HepG2 (cell line): ENCODE measurements around the gene SLC38A2. TPM values are rescaled to one million over a fixed set of nuclear protein-coding genes. Genes with fewer than 3 reads are reported as not detected.
A peak's percentile ranks its signal among the peaks of the same experiment; 100 is the strongest.

Experiments
- ATAC-seq: fragments of 200-7000 bp; cut with Tn5 transposase; 3 replicates; pipeline ENCODE4 v1.9.1; 2020; ENCODE audit warnings: mild to moderate bottlenecking, moderate library complexity
- BruUV-seq: library from RNA; stranded (reverse); fragments of 400-500 nt; replicated peaks from 2 replicates; lab custom pipeline; 2021; lab: Mats Ljungman, UMichigan
- CTCF ChIA-PET: fragments of 300-600 bp; formaldehyde crosslinking; extraction: SDS; loops from one replicate; lab custom pipeline; 2021; ENCODE audit warnings: low total read pairs, inconsistent platforms, low intra/inter-chr PET ratio; lab: Yijun Ruan, JAX
- POLR2A ChIA-PET: fragments of 350-600 bp; sonication (Branson Sonifier 250); formaldehyde crosslinking; loops from one replicate; lab custom pipeline; 2020; ENCODE audit warnings: antibody characterized with exemption, inconsistent platforms; lab: Yijun Ruan, JAX
- DNase-seq: peaks from one replicate; pipeline ENCODE4 v3.0.0-alpha.2; 2015; ENCODE audit warnings: low spot score
- FAIRE-seq: peaks from 3 replicates; lab custom pipeline; 2011; peaks lifted over from hg19 to GRCh38; lab: Jason Lieb, UNC
- H2AFZ ChIP-seq: one replicate; pipeline ENCODE4 v1.6.1; 2011; ENCODE audit warnings: low read length, inconsistent platforms
- H3K27ac ChIP-seq: fragments of 300-600 bp; 3 replicates; pipeline ENCODE4 v1.8.0; 2011; ENCODE audit warnings: mixed run types, mild to moderate bottlenecking, mixed read lengths, low read length, inconsistent platforms; ENCODE audit not compliant: insufficient read depth; ENCODE audit errors: extremely low read length
- H3K27me3 ChIP-seq, 2 experiments: fragments of 200-600 bp in 1 of 2; 2 replicates in 1 of 2; 3 replicates in 1 of 2; pipeline versions ENCODE4 v1.6.0 to v1.8.0; 2011; ENCODE audit warnings: low read length in 2 of 2, mild to moderate bottlenecking in 2 of 2, moderate library complexity in 2 of 2, inconsistent platforms in 1 of 2; ENCODE audit not compliant: insufficient read depth in 2 of 2, control insufficient read depth in 1 of 2
- H3K36me3 ChIP-seq, 2 experiments: fragments of 200-600 bp in 1 of 2; replicated peaks in 1 of 2; 2 replicates in 1 of 2; 3 replicates in 1 of 2; pipeline versions ENCODE4 v1.5.1 to v1.8.0; 2011; ENCODE audit warnings: low read length in 2 of 2, inconsistent platforms in 1 of 2; ENCODE audit not compliant: insufficient read depth in 2 of 2, control insufficient read depth in 1 of 2
- H3K4me1 ChIP-seq: 2 replicates; pipeline ENCODE4 v1.5.1; 2012; ENCODE audit warnings: low read length, inconsistent platforms; ENCODE audit not compliant: insufficient read depth
- H3K4me2 ChIP-seq: 2 replicates; pipeline ENCODE4 v1.6.0; 2011; ENCODE audit warnings: low read depth, low read length, inconsistent platforms
- H3K4me3 ChIP-seq, 3 experiments: fragments of 200-600 bp in 1 of 3; sonication (generic), shearing (Covaris generic) in 1 of 3; replicated peaks in 1 of 3; 2 replicates each; pipeline ENCODE4 v1.5.1; 2011 to 2016; ENCODE audit warnings: low read length in 3 of 3, inconsistent platforms in 2 of 3, low read depth in 2 of 3, mild to moderate bottlenecking in 2 of 3, control low read depth in 1 of 3, mixed read lengths in 1 of 3; ENCODE audit not compliant: insufficient read depth in 1 of 3
- H3K79me2 ChIP-seq: one replicate; pipeline ENCODE4 v1.6.1; 2011; ENCODE audit warnings: low read length, inconsistent platforms; ENCODE audit not compliant: insufficient read depth
- H3K9ac ChIP-seq: 2 replicates; pipeline ENCODE4 v1.6.0; 2011; ENCODE audit warnings: mild to moderate bottlenecking, low read depth, low read length, inconsistent platforms; ENCODE audit not compliant: insufficient read depth
- H3K9me3 ChIP-seq: 2 replicates; pipeline ENCODE4 v1.5.1; 2012; ENCODE audit warnings: mild to moderate bottlenecking, low read length
- H4K20me1 ChIP-seq: 2 replicates; pipeline ENCODE4 v1.6.0; 2011; ENCODE audit warnings: inconsistent platforms, mild to moderate bottlenecking, low read length, moderate library complexity; ENCODE audit not compliant: insufficient read depth
- HMG20A ChIP-seq: IDR thresholded peaks from 2 replicates; pipeline ENCODE4 v1.6.1; 2016; ENCODE audit warnings: borderline replicate concordance
- MAFF ChIP-seq: IDR thresholded peaks from 2 replicates; pipeline ENCODE4 v1.6.1; 2011; ENCODE audit warnings: low read depth, low read length, improper control_type of control experiment
- MAFK ChIP-seq, 2 experiments: IDR thresholded peaks in 1 of 2; conservative IDR thresholded peaks in 1 of 2; 2 replicates each; pipeline ENCODE4 v1.6.1; 2011; ENCODE audit warnings: improper control_type of control experiment in 2 of 2, low read length in 2 of 2
- NFIC ChIP-seq: IDR thresholded peaks from 2 replicates; pipeline ENCODE4 v1.6.1; 2012; ENCODE audit warnings: mild to moderate bottlenecking, low read length, inconsistent platforms
- SIX1 ChIP-seq: sonication (generic); formaldehyde crosslinking; IDR thresholded peaks from 2 replicates; pipeline ENCODE4 v1.4.0; 2020; ENCODE audit warnings: missing genetic modification reagents, borderline replicate concordance
- ZNF652 ChIP-seq: IDR thresholded peaks from 2 replicates; pipeline ENCODE4 v1.6.1; 2016; ENCODE audit warnings: low read depth, borderline replicate concordance
- ZSCAN9 ChIP-seq: IDR thresholded peaks from 2 replicates; pipeline ENCODE4 v1.6.1; 2016; ENCODE audit warnings: borderline replicate concordance
- WGBS: methylation state at CpG from one replicate; pipeline ENCODE4 v1.1.6; 2017; ENCODE audit warnings: low lambda C conversion rate; 5-methylcytosine and 5-hydroxymethylcytosine counted together
- in situ Hi-C: cut with HindIII; loops from 2 replicates; pipeline ENCODE4 v1.10.0; 2017; ENCODE audit warnings: low pct_unique_long_range_greater_than_20kb; ENCODE audit not compliant: extremely low pct_ligation_motif_present
- intact Hi-C: fragments of 100-400 bp; cut with micrococcal nuclease; formaldehyde crosslinking; loops from one replicate; pipeline ENCODE4 v1.10.0; 2022; ENCODE audit not compliant: unreplicated experiment
- polyA plus RNA-seq, 8 experiments: library from polyadenylated mRNA; depleted of rRNA in 3 of 8; stranded (reverse) in 7 of 8; unstranded in 1 of 8; fragments of >200 nt; fragmentation: Illumina TruSeq in 4 of 8; extraction: Trizol in 4 of 8; gene quantifications; 2 replicates each; pipeline versions ENCODE4 v1.2.1 to v1.2.3, GENCODE V29; 2011 to 2016; ENCODE audit warnings: low read depth in 4 of 8, missing spikeins in 1 of 8, mixed read lengths in 1 of 8; ENCODE audit not compliant: insufficient read depth in 1 of 8
- total RNA-seq, 5 experiments: library from RNA; depleted of rRNA; stranded (reverse); fragments of >200 nt; fragmentation: Illumina TruSeq; extraction: Trizol; gene quantifications; 2 replicates each; pipeline ENCODE4 v1.2.3, GENCODE V29; 2016; ENCODE audit warnings: low read depth in 1 of 5
- TF ChIP-seq, protein P1 (sequence below): sonication (generic); formaldehyde crosslinking; IDR thresholded peaks from 2 replicates; pipeline ENCODE4 v1.9.0; 2022; ENCODE audit warnings: missing genetic modification reagents, mild to moderate bottlenecking, borderline replicate concordance
- TF ChIP-seq, protein P2 (sequence below): sonication (generic); formaldehyde crosslinking; IDR thresholded peaks from 2 replicates; pipeline ENCODE4 v1.8.1; 2022; ENCODE audit warnings: mild to moderate bottlenecking, missing genetic modification reagents

The SLC38A2 gene
- total and polyA plus RNA-seq, 2 of the 13 experiments (the other 11 are each of a cell fraction or from before 2014, with no cell fraction given): 368 to 880 TPM

DNA sequence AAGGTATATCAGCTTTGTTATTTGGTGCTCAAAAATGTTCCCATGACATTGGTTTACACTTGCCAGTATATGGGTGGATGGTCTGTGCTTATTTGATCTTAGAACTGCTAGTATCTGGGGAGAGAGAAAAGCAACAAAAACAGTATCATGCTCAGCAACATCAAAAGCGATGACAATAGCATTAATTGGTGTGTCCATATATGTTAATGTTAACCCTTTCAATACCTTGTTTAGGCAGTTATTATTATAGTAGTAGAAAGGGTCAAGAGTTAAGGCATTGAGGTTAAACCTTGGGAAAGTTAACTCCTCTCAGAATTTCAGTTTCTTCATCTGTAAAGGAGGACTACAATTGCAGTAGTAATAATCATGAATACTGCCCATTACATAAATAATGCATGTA, 37.4 kb upstream of the SLC38A2 start:
- Histone ChIP-seq H3K79me2 (no peaks in the 10 kb centered on the region), H2AFZ (no peak overlapping the region), H3K9me3 (no peaks in the 10 kb centered on the region), H3K9ac (no peak overlapping the region), H4K20me1 (no peaks in the 10 kb centered on the region), H3K4me2 (no peak overlapping the region), H3K27ac (no peak overlapping the region), H3K4me1 (peaks cover 23% of the 10 kb centered on the region), H3K4me3 (no peak overlapping the region), H3K27me3 (no peaks in the 10 kb centered on the region), H3K36me3 (no peaks in the 10 kb centered on the region)
- FAIRE-seq: no peak
- in situ Hi-C loops: no loop called here
- BruUV-seq: no TSS peak
- intact Hi-C loops: no loop called here
- CTCF ChIA-PET: no interaction called here
- POLR2A ChIA-PET: no interaction called here
- peak; percentile 59 for TF ChIP-seq MAFF
- no peak for TF ChIP-seq HMG20A (CRISPR knock-in tag)
- TF ChIP-seq, protein P1, sequence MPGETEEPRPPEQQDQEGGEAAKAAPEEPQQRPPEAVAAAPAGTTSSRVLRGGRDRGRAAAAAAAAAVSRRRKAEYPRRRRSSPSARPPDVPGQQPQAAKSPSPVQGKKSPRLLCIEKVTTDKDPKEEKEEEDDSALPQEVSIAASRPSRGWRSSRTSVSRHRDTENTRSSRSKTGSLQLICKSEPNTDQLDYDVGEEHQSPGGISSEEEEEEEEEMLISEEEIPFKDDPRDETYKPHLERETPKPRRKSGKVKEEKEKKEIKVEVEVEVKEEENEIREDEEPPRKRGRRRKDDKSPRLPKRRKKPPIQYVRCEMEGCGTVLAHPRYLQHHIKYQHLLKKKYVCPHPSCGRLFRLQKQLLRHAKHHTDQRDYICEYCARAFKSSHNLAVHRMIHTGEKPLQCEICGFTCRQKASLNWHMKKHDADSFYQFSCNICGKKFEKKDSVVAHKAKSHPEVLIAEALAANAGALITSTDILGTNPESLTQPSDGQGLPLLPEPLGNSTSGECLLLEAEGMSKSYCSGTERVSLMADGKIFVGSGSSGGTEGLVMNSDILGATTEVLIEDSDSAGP (CRISPR knock-in tag): no peak
- no peak for TF ChIP-seq NFIC
- peak; percentile 38 to 74; a peak in 3 of 4 replicates for TF ChIP-seq MAFK (conservative IDR thresholded peaks at IDR 0.05 in 1 of 2, IDR thresholded peaks at IDR 0.05 in 1 of 2; ENCODE audit: low read length in 2 of 2)
- TF ChIP-seq, protein P2, sequence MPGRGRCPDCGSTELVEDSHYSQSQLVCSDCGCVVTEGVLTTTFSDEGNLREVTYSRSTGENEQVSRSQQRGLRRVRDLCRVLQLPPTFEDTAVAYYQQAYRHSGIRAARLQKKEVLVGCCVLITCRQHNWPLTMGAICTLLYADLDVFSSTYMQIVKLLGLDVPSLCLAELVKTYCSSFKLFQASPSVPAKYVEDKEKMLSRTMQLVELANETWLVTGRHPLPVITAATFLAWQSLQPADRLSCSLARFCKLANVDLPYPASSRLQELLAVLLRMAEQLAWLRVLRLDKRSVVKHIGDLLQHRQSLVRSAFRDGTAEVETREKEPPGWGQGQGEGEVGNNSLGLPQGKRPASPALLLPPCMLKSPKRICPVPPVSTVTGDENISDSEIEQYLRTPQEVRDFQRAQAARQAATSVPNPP (CRISPR knock-in tag): no peak
- no peak for TF ChIP-seq SIX1 (CRISPR knock-in tag)
- TF ChIP-seq ZNF652 (CRISPR knock-in tag): peak; percentile 65; the same call in 1 of the 2 replicates
- TF ChIP-seq ZSCAN9 (CRISPR knock-in tag): no peak
- no peak for ATAC-seq
- DNase-seq: no peak
- WGBS: 93% methylated on average over 1 of the region's 1 CpG
